ENCODE measurements around the gene STX8.

Gene STX8

DNA sequence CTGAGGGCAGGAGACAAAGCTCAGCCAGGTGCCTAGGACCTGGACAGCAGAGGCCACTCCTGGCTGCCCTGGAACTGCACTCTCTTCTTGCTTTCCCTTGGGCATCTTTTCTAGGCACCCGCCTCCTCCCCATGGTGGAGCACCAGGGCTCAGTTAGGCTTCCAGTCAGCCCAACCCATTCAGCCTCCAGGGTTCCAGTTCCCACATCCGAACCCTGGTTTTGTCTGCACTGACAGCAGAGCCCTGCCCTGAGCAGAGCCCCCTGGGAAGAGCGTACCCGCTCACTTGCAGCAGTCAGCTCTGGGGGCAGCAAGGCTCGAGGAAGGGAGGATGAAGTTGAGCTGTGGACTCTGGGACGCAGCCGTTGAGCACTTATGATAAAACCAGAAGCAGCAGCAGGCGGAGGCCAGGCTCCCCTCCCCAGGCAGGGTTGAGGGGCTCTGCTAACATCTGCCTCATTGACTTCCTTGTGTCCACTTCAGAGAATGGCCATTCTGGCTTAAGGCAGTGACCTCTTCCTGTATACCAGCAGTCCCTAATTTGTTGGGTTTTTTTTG lies 341.2 kb downstream of the STX8 start:
- DNase-seq, result no peak

DNA sequence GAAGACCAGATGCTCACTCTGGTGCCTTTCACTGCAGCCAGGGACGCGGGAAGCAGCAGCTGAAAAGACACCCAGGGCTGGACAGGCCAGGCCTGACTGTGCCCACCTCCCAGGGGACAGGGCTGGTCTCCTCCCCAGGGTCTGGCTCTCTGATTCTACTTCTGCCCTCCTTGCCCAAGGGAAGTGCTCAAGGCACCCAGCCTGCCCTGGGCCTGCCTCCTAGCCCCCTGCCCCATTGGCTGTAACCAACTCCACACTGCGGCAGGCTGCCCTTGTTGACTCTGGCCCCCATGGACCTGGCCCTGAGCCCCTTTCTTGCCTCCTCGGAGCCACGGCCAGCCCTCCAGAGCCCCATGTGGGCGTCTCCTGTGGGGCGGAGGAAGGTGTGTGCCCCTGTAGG lies 341.9 kb downstream of the STX8 start:
- DNase-seq, result no peak

DNA sequence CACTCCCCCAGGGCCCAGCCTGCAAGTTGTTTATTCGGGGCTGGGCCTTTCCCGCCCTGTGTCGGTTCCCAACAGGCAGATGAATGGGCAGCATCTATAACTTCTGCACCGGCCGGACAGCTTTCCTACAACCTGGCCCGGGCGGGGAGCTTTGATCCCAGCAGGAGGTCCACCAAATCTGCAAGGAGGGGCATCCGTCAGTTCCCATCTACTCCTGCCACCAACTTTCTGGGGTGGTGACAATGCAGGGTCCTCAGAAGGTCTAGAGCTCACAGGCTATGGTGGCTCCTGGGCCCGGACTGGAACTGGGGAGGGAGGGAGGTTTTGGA lies 342.4 kb downstream of the STX8 start:
- no peak for DNase-seq

DNA sequence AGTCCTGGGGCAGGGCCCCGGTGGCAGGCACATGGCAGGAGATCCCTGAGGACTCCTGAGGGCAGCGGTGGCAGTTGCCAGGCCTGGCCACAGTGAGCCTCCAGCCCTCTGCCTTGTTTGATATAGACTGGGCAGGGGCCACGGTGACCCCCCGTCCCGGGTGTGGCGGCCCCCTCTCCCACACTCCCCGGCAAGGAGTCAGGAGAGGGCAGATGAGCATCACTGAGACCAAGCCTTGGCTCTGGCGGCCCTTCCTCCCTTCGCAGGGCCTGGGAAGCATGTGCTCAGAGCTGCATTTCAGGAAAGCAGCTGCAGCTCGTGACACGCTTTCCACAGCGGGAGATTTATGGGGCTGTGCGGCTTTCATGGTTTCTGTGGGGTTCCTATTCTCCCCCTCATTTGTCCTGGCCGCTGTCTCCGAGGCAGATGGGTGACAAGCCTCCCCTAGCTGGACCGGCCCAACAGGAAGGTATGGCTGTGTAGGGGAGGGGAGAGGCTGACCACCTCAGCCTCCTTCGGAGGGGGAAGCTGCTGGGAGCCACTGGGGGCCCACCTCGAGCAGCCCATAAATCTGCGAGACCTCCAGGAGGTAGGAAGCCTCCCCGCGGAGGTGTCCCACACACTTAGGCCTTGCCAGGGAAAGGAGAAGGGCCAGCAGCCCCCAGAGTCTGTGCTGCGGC lies 342.9 kb downstream of the STX8 start:
- DNase-seq, result no peak

DNA sequence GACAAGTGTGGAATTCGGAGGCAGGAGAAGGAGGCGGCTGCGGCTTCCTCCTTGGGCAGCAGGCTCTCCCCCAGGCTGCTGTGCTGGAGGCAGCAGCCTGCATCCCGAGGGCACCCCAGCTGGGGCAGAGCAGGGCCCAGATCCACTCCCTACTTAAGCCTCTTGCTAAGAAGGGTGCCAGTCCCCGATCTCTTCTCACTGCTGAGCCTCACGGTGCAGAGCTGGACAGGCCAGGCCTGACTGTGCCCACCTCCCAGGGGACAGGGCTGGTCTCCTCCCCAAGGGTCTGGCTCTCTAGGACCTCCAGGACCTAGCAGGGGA lies 343.5 kb downstream of the STX8 start:
- no peak for DNase-seq

DNA sequence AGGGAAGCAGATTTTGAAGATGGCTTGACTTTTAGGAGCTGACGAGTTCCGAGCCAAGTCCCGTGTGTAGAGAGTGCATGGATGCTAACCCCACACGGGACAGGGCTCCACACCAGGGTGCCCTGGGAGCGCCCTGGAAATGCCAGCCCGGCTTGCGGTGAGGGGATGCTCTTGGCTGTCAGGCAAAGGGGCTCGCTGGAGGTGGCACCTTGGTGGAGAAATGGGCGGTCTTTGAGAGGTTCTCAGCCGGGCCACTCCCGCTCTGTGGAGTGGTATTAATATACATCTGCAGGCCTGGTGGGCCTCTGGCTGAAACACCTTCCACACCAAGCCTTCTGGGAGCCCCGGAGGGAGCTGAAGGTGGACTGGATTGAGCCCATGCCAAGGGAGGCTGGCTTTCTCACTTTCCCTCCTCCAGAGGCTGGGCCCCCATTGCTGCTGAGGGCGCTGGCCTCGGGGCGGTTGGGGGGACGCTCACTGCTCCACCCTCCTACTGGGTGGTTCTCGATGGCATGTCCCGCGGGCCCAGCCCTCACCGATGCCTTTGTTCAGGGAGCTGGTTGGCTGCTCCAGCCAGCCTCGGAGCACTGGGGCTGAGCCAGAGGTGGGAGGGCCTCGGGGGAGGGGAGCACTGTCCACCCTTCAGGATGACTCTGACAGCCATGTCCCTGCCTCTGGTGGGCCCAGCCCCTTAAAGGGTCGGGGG lies 344.0 kb downstream of the STX8 start:
- no peak for DNase-seq

DNA sequence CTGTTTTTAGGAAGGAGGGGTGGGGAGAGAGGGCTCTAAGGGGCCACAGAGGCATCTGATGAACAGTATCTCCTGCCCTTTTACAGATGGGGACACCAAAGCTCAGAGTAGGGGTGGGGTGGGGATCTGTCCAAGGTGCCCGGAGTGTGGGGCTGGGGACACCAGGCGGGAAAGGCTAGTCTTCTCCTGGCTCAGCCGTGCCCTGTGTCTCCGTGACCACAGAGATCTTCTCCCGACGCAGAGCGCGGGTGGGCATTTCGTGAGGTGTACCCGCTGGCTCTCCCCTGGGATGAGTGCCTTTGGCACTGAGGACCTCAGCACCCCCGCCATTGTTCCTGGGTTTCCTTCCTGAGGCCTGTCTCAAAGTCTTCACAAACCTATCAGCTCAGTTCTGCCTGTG lies 344.8 kb downstream of the STX8 start:
- no peak for DNase-seq

DNA sequence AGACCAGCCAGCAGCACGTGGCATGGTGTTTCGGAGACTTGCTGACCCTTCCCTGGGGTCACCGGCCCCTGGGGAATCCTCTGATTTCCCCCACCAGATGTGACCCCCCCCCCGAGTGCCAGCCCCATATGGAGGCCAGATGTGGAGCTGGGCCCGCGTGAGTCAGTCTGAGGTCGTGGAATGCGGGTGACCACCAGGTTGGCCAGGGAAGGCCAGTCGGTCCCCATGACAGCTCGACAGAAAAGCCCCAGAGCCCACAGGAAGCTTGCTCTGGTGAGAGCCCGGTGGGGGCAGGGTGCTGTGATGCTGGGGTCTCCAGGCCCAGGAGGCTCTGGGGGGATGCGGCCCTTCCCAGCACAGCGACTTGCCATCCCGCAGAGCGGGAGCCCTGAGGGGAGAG lies 345.3 kb downstream of the STX8 start:
- no peak for DNase-seq

DNA sequence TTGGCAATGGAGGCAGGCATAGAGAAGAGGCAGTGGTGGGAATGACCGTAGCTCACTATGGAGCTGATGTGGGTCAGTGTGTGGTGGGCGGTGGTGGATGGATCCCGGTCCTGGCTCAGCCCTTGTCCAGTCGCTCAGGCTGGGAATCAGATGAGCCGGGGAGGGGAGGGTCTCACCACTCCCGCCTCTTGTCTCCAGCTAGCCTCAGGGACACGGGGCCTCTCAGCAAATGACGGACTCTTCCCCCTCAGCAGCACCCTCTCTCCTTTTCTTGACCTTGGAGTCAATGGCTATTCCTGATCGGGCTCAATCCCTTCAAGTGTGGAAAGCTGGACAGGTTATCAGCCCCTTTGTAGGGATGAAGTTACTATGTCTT lies 345.8 kb downstream of the STX8 start:
- DNase-seq, result no peak

DNA sequence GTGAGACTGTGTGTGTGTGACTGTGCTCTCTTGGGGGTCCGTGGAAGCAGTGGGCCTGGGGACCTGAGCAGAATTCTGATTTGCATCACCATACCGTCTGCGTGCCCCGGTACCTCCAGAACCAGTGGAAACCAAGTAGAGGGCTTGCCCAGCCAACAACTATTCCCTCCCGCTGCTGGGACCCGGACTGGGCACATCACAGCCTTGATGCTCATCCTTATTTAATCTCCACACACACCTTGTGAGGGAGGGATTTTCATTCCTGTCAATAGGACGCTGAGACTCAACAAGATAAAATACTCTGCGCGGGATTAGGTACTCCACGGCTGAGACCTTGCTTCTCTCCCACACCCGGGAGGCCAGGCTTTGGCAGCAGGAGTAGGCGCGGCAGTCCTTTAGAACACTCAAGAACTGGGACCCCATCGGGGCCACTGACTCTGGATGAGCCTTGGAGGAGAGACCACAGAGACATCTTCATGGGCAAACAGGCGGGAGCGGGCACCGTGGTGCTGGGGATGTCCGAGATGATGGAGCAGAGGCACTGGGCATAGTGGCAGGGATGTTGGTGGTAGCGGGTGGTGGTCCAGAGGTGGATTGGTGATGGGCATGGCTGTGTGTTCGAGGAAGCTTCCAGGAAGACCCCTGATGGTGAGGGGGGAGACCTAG lies 346.3 kb downstream of the STX8 start:
- no peak for DNase-seq

DNA sequence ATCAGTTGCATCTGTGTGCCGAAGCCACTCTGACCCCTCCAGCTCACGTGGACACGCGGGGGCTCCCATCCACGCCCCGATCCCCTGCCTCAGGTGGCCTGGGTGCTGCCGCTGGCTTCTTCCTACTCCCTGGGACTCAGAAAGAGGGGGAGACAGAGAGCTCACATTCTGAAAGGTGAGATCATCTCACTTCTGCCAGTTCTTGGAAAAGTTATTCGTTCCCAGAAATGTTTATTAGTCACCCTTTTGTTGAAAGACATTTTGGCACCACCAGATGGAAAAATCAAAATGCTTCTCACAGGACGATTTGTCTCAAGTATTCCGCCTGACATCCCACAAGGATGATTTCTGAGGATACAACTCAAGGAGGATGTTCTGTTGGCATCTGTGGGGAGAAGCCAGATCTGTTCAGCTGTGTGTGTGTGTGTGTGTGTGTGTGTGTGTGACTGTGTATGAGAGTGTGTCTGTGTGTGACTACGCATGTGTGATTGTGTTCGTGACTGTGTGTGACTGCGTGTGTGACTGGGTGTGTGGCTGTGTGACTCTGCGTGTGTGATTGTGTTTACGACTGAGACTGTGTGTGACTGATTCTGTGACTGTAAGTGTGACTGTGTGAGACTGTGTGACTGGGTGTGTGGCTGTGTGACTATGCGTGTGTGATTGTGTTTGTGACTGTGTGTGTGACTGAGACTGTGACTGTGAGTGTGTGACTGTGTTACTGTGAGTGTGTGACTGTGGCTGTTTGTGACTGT lies 347.0 kb downstream of the STX8 start:
- peak; percentile 38 for DNase-seq

DNA sequence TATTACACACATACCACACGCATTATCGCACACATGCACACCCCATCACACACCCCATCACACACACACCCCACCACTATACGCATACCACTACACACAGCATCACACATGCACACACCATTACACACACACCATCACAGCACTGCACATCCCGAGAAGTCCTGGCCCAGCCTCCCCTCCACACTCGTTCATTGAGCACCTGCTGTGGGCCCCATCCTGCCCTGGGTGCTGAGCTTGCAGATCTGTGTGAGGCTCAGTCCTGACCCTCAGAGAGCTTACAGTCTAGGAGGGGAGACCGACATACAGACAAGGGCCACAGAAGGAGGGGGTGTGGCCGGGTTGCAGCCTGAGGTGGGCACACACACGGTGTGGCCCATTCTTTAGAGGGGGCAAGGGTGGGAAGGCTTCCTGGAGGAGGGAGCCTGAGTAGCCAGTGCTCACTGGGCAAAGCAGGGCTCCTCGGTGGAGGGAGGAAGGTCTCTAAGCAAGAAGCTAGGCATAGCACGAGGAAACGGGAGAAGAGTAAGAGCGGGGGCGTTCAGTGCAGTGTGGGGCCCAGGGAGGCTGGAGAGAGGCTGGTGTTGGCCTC lies 347.7 kb downstream of the STX8 start:
- no peak for DNase-seq

DNA sequence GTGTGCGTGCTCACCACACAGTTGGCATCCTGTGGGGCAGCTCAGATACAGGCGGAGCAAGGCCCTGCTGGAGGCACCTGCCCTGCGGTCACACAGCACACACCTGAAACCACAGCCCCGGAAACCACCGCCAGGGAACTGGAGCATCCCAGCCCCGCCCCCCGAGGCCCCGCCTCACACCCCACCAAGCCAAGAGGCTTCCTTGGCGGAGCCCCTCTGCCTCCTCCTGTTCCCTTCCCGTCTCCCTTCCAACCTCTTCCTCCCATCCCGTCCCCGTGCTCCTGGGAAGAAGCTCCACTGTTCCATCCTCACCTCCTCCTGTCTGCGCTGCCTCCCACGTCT lies 348.9 kb downstream of the STX8 start:
- DNase-seq, result no peak

DNA sequence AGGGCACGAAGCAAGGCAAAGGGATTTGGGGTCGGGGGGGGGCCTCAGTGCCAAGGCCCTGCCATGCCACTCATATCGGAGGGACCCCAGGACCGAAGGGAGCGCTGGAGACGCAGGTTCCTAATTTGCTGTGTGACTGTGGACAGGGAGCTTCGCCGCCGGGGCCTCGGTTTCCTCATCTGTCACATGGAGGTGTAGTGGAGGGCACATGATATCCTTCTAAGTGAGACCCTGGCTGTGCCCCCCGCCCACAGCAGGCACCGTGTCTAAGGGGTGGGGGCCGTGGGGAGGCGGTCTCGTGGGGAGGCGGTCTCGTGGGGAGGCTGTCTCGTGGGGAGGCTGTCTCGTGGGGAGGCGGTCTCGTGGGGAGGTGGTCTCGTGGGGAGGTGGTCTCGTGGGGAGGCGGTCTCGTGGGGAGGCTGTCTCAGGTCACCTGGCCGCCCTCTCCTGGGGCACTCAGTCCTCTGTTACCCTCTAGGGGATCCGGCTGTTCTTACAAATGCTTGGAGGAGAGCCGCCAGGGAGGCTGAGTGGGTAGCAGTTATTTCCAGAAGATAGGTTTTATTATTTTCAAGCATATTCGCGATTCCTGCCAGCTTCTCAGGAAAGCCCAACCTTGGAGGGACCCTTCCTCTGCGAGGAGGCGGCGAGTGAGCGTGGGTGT lies 349.4 kb downstream of the STX8 start:
- DNase-seq, result no peak

DNA sequence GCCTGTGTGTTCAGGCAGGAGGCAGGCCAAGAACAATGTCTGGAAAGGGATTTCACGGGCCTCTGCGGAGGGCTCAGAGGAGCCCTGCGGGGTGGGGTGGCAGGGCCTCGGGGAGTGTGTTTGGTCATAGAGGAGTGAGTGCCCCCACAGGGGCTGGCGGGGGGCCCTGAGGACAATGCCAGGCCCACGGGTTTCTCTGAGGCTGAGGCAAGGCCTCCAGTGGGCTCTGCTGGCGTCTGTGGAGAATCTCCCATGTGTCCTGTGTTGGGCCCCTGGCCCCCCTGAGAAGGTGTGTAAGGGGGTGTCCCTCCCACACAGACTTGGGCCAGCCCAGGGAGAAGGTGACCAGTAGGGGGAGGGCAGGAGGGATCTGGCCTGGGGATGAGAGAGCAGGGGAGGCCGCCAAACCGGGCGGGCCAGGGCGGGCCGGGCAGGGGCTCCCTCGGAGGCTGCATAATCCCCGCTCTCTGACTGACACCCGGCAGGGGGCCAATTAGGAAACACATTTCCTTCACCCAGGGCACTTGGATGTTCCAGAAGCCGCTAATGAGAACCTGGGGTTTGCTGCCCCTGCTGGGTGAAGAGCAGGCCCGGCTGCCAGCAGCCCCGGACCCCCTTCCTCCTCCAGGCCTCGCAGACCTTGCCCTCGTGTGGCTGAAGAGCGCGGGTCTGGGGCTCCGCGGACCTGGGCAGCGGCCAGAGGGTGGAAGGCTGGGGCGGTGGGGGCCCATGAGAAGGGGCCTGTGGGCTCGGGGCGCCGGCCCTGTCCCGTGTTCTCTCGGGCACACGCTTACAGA lies 350.1 kb downstream of the STX8 start:
- no peak for DNase-seq

DNA sequence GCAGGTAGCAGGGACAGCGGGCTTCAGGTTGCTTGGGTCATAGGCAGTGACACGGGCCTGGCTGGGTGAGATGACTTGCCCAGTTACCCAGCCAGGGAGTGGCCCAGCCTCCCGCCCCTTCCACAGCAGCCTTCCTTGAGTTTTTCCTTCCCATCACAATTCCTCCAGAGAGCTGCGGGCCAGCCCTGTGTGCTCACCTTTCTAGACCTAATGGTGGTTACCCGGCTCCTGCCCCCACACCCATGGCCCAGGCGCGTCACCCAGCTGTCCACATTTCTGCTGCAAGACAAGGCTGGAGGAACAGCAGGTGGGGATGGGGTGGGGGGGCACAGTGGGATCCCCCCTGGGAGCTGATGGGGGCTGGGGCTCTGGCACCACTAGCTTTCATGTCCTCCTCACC lies 351.1 kb downstream of the STX8 start:
- no peak for DNase-seq

DNA sequence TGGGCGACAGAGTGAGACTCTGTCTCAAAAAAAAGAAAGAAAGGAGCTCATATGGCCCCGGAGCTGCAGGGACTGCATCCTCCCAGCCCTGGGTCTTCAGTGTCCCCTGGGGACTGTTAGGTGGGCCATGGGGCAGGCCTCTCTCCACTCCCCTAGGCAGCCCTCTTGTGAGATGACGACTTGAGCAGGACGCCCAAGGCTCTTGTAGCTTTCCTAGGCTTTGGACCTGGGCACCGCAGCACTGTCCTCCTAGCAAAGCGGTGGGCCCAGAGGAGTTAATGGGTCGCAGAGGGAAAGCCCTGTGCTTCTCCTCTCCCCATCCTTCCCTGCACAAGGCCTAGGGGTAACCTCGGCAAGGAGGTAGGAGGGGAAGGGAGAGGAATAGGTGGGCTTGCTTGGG lies 352.1 kb downstream of the STX8 start:
- DNase-seq, result no peak

DNA sequence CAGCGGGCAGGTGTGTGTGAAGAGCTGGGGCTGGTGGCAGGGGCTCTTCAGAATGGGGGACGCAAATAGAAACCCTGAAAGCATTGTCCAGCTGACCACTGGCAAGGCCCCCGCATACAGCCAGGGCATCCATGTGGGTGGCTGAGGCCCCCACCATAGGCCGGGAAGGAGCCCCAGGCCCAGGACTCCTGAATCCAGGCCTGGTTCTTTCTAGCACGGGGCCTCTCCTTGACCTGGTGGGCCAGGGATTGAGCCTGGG lies 353.8 kb downstream of the STX8 start:
- no peak for DNase-seq

DNA sequence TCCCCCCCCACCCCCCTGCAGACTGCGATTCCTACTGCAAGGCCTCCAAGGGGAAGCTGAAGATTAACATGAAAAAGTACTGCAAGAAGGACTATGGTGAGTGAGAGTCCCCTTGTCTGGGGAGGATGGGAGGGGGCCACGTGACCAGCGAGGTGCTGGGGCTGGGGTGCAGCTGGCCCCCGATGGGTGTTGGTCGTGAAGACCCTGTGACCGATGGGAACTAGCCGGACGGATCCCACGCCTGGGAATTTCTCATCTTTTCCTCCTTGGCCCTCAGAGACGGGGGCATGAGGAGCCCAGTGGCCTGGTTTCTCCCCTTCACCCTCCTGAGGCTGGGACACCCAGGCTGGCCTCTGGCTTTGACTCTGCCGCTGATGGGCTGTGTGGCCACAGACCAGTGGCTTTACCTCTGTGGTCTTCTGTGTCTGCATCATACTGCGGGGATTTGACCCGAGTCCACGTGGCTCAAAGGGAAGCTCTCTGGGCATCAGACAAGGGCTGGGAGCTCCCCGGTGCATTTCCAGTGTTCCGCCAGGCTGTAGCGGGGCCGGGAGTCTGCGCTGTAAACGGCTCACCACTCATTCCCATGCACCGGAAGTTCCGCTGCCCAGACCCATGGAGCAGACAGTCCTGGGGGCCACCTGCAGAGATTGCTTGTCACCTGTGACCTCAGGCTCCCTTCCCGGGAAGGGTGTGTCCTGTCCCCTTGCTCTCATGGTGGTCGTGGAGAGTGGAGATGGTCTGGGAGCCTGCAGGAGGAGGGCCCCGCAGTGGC lies 354.3 kb downstream of the STX8 start:
- no peak for DNase-seq

DNA sequence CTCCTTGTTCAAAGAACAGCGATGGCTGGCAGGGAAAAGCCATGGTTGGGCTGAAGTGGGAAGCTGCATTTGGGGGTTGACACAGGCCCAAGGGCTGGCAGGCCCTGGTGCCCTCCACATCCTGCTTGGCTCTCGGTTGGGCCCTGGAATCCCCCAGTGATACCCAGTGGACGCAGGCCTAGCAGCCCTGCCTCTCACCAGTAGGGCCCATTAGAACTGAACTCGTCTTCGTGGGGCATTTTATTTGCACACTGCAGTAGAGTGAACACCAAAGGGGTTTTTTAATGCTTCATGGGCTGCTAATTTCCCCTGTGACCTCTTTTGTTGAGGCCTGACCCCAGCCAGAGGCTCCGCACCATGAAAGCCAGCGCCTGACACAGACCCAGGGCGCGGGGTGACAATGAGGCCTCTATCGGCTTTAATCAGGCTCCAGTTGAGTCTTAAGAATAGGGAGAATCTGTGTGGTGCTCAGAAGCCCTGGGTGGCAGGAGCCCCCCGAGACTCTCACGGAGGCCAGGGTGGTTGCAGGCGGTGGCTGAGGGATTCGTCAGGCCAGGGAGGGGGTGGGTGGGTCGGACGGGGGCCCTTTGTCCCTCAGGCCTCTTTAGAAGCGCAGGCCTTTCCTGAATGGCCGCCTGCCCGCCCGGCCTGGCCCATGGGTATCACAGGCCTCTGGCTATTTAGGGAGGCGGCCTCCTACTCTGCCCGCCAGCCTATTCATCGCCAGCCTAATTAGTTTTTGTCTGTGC lies 355.0 kb downstream of the STX8 start:
- DNase-seq, result no peak
